ENCODE data around the gene LCE7A.

The LCE7A gene

DNA sequence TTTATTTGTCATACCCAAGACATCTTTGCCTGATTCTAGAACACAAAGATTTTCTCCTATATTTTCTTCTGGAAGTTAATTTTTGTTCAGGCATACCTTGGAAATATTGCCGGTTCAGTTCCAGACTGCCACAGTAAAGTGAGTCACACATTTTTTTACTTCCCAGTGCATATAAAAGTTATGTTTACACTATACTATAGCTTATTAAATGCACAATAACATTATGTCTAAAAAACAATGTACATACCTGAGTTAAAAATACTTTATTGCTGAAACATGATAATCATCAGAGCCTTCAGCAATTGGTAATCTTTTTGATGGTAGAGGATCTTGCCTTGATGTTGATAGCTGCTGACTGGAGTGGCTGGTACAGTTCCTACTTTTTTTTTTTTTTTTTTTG, 28.3 kb downstream of the LCE7A start:
- Histone ChIP-seq H3K4me2 (ENCODE audit: low read depth, low read length, poor library complexity, severe bottlenecking) (no peak overlapping the region), H3K9me2 (replicated peaks; ENCODE audit: insufficient read depth, low read length) (no peaks in the 10 kb centered on the region), H3F3A (ENCODE audit: insufficient read depth) (no peaks in the 10 kb centered on the region), H4K20me1 (ENCODE audit: low read depth, low read length) (no peaks in the 10 kb centered on the region), H3K9me3 (ENCODE audit: insufficient read depth, low read length) (no peaks in the 10 kb centered on the region), H2AFZ (ENCODE audit: low read depth, low read length, severe bottlenecking) (no peak overlapping the region), H3K79me2 (ENCODE audit: insufficient read depth, low read length) (no peaks in the 10 kb centered on the region), H3K9ac (ENCODE audit: low read length) (no peak overlapping the region), H3K36me3 (ENCODE audit: low read length) (no peaks in the 10 kb centered on the region), H3K27me3 (ENCODE audit: low read length) (no peaks in the 10 kb centered on the region), H3K4me3 (ENCODE audit: insufficient read depth, low read length, poor library complexity, severe bottlenecking) (no peak overlapping the region), H3K27ac (ENCODE audit: low read depth, low read length) (no peak overlapping the region)
- TF ChIP-seq EZH2phosphoT487 (conservative IDR thresholded peaks at IDR 0.05; ENCODE audit: low read length): no peak
- TF ChIP-seq, protein P1, sequence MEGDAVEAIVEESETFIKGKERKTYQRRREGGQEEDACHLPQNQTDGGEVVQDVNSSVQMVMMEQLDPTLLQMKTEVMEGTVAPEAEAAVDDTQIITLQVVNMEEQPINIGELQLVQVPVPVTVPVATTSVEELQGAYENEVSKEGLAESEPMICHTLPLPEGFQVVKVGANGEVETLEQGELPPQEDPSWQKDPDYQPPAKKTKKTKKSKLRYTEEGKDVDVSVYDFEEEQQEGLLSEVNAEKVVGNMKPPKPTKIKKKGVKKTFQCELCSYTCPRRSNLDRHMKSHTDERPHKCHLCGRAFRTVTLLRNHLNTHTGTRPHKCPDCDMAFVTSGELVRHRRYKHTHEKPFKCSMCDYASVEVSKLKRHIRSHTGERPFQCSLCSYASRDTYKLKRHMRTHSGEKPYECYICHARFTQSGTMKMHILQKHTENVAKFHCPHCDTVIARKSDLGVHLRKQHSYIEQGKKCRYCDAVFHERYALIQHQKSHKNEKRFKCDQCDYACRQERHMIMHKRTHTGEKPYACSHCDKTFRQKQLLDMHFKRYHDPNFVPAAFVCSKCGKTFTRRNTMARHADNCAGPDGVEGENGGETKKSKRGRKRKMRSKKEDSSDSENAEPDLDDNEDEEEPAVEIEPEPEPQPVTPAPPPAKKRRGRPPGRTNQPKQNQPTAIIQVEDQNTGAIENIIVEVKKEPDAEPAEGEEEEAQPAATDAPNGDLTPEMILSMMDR (IDR thresholded peaks at IDR 0.05; ENCODE audit: insufficient read depth, low read length, poor library complexity, severe bottlenecking): no peak

DNA sequence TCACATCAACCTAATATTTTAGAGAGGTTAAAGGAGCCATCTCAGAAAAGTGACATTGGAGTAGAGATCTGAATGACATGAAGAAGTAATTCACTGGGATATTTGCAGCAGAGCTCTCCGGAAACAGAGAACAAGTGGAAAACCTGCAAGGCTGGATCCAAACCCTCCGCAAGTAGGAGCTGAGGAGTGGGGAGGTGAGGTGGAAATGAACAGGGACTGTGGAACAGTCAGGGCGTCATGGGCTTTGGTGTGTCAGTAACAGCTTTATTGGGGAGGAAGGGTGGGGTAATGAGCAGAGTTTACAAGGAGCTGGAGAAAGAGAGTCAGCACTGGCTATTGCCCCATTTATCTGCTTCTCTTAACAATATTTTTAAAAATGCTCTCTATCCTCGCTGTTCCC, 39.2 kb downstream of the LCE7A start:
- Histone ChIP-seq H3K4me2 (ENCODE audit: low read depth, low read length, poor library complexity, severe bottlenecking) (no peak overlapping the region), H3K9ac (ENCODE audit: low read length) (no peak overlapping the region), H3K27ac (ENCODE audit: low read depth, low read length) (no peak overlapping the region), H3K79me2 (ENCODE audit: insufficient read depth, low read length) (no peaks in the 10 kb centered on the region), H3K36me3 (ENCODE audit: low read length) (no peaks in the 10 kb centered on the region), H3K4me3 (ENCODE audit: insufficient read depth, low read length, poor library complexity, severe bottlenecking) (no peak overlapping the region), H3K9me3 (ENCODE audit: insufficient read depth, low read length) (no peaks in the 10 kb centered on the region), H4K20me1 (ENCODE audit: low read depth, low read length) (no peaks in the 10 kb centered on the region), H3K27me3 (ENCODE audit: low read length) (no peaks in the 10 kb centered on the region), H2AFZ (ENCODE audit: low read depth, low read length, severe bottlenecking) (no peak overlapping the region), H3F3A (ENCODE audit: insufficient read depth) (no peaks in the 10 kb centered on the region), H3K9me2 (replicated peaks; ENCODE audit: insufficient read depth, low read length) (no peaks in the 10 kb centered on the region)
- no peak for TF ChIP-seq EZH2phosphoT487 (conservative IDR thresholded peaks at IDR 0.05; ENCODE audit: low read length)
- TF ChIP-seq, protein P1 (IDR thresholded peaks at IDR 0.05; ENCODE audit: insufficient read depth, low read length, poor library complexity, severe bottlenecking): no peak

DNA sequence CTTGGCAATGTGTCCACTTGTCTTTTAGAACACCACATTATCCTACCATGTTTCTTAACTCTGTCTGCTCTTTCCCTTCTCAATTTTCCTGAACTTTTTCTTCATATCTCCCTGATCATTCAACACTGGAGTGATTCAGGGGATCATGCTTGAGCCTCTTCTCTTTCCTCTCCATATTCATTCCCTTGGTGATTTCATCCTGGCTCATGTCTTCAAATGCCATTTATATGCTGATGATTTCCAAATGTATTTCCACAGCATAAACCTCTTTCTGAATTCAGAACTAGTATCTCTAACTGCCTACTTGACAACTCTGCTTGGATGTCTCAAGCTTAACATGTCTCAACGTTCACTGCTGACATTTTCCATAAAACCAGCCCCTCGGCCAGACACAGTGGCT, 40.1 kb downstream of the LCE7A start:
- Histone ChIP-seq H3K79me2 (ENCODE audit: insufficient read depth, low read length) (no peaks in the 10 kb centered on the region), H3K27ac (ENCODE audit: low read depth, low read length) (no peak overlapping the region), H3K36me3 (ENCODE audit: low read length) (no peaks in the 10 kb centered on the region), H3K4me2 (ENCODE audit: low read depth, low read length, poor library complexity, severe bottlenecking) (no peak overlapping the region), H3F3A (ENCODE audit: insufficient read depth) (no peaks in the 10 kb centered on the region), H3K9ac (ENCODE audit: low read length) (no peak overlapping the region), H3K9me3 (ENCODE audit: insufficient read depth, low read length) (no peaks in the 10 kb centered on the region), H3K4me3 (ENCODE audit: insufficient read depth, low read length, poor library complexity, severe bottlenecking) (no peak overlapping the region), H4K20me1 (ENCODE audit: low read depth, low read length) (no peaks in the 10 kb centered on the region), H3K27me3 (ENCODE audit: low read length) (no peaks in the 10 kb centered on the region), H3K9me2 (replicated peaks; ENCODE audit: insufficient read depth, low read length) (no peaks in the 10 kb centered on the region), H2AFZ (ENCODE audit: low read depth, low read length, severe bottlenecking) (no peak overlapping the region)
- TF ChIP-seq, protein P1 (IDR thresholded peaks at IDR 0.05; ENCODE audit: insufficient read depth, low read length, poor library complexity, severe bottlenecking): no peak
- TF ChIP-seq EZH2phosphoT487 (conservative IDR thresholded peaks at IDR 0.05; ENCODE audit: low read length): no peak

Data from SU-DHL-6 (cell line).